IPS DF 6.9 (cell line): ENCODE data around the gene SMAD9.

Experiments
- DNase-seq: peaks from one replicate; pipeline ENCODE4 v3.0.0-alpha.2; 2013; ENCODE audit warnings: low read depth, low spot score
- H3K27ac ChIP-seq: one replicate; pipeline ENCODE4 v1.5.1; 2013; ENCODE audit warnings: low read length, control low read depth
- H3K27me3 ChIP-seq: 2 replicates; pipeline ENCODE4 v1.6.1; 2013; ENCODE audit warnings: mild to moderate bottlenecking, low read length; ENCODE audit not compliant: control insufficient read depth, insufficient read depth
- H3K36me3 ChIP-seq: 2 replicates; pipeline ENCODE4 v1.6.1; 2013; ENCODE audit warnings: low read length; ENCODE audit not compliant: control insufficient read depth, insufficient read depth
- H3K4me1 ChIP-seq: 2 replicates; pipeline ENCODE4 v1.6.1; 2013; ENCODE audit warnings: low read length; ENCODE audit not compliant: control insufficient read depth, insufficient read depth
- H3K4me3 ChIP-seq: 2 replicates; pipeline ENCODE4 v1.5.1; 2013; ENCODE audit warnings: mild to moderate bottlenecking, low read length
- H3K9me3 ChIP-seq: 2 replicates; pipeline ENCODE4 v1.6.1; 2013; ENCODE audit warnings: low read length, inconsistent platforms; ENCODE audit not compliant: control insufficient read depth, insufficient read depth
- WGBS: extraction: QIAGEN DNeasy Blood & Tissue Kit; methylation state at CpG from one replicate; pipeline ENCODE4 v1.1.7; 2013; ENCODE audit warnings: mixed read lengths, missing lambda C conversion rate; ENCODE audit not compliant: insufficient read length, insufficient coverage; 5-methylcytosine and 5-hydroxymethylcytosine counted together

The SMAD9 gene

GRCh38 chr13:36847606-36848005, 72.4 kb downstream of the SMAD9 start:
- H3K27me3 ChIP-seq, result 0 out of 2 replicates have a peak, but pooled peaks cover 2% of the 10 kb centered on the region
- H3K4me1 ChIP-seq, result no peaks in the 10 kb centered on the region
- H3K27ac ChIP-seq, result no peak overlapping the region
- no peaks in the 10 kb centered on the region for H3K36me3 ChIP-seq
- WGBS, result no CpG with 5 or more reads among the region's 9 CpGs
- no peak overlapping the region for H3K4me3 ChIP-seq
- no peak for DNase-seq
- H3K9me3 ChIP-seq, result no peaks in the 10 kb centered on the region

DNA sequence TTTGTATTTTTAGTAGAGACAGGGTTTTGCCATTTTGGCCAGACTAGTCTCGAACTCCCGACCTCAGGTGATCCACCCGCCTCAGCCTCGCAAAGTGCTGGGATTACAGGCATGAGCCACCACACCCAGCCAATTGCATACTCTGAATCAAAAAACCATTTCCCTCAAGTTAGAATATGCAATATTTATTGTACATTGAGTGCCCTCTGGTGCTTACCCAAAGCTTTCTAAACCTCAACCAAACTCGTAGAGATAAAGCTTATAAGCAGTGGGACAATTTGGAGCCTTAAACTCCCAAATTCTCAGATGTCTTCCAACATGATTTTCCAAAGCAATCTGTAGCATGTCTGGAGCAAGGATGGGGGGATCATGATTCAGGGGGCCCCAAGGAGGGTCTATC, 78.6 kb downstream of the SMAD9 start:
- Histone ChIP-seq H3K4me3 (no peak overlapping the region), H3K4me1 (peaks cover 7% of the 10 kb centered on the region), H3K36me3 (no peaks in the 10 kb centered on the region), H3K27ac (no peak overlapping the region), H3K9me3 (no peaks in the 10 kb centered on the region), H3K27me3 (no peaks in the 10 kb centered on the region)
- DNase-seq, result no peak
- WGBS, result no CpG with 5 or more reads among the region's 5 CpGs

GRCh38 chr13:36840718-36841250, 79.3 kb downstream of the SMAD9 start:
- H3K4me3 ChIP-seq, result no peak overlapping the region
- no CpG with 5 or more reads among the region's 3 CpGs for WGBS

GRCh38 chr13:36839981-36840380, 80.1 kb downstream of the SMAD9 start:
- Histone ChIP-seq H3K4me1 (peaks cover 7% of the 10 kb centered on the region), H3K27ac (no peak overlapping the region)
- no CpG with 5 or more reads among the region's 12 CpGs for WGBS

More at GRCh38 chr13:36840718-36841250, 79.3 kb downstream of the SMAD9 start:
- no peak overlapping the region for H3K27ac ChIP-seq
- peaks cover 7% of the 10 kb centered on the region for H3K4me1 ChIP-seq
- no peaks in the 10 kb centered on the region for H3K9me3 ChIP-seq
- no peaks in the 10 kb centered on the region for H3K27me3 ChIP-seq
- no peak for DNase-seq
- no peaks in the 10 kb centered on the region for H3K36me3 ChIP-seq

GRCh38 chr13:36839281-36839680, 80.8 kb downstream of the SMAD9 start:
- no peaks in the 10 kb centered on the region for H3K36me3 ChIP-seq
- H3K27me3 ChIP-seq, result no peaks in the 10 kb centered on the region
- no peaks in the 10 kb centered on the region for H3K9me3 ChIP-seq
- no CpG with 5 or more reads among the region's 3 CpGs for WGBS
- H3K27ac ChIP-seq, result no peak overlapping the region
- H3K4me3 ChIP-seq, result no peak overlapping the region
- H3K4me1 ChIP-seq, result peaks cover 7% of the 10 kb centered on the region
- no peak for DNase-seq

More at GRCh38 chr13:36839981-36840380, 80.1 kb downstream of the SMAD9 start:
- Histone ChIP-seq H3K9me3 (no peaks in the 10 kb centered on the region), H3K27me3 (no peaks in the 10 kb centered on the region), H3K36me3 (no peaks in the 10 kb centered on the region), H3K4me3 (no peak overlapping the region)
- DNase-seq, result no peak

- H3K27ac ChIP-seq, result no peak overlapping the region
- H3K4me1 ChIP-seq, result peaks cover 7% of the 10 kb centered on the region
- WGBS, result no CpG with 5 or more reads among the region's 4 CpGs
- DNase-seq, result no peak
- H3K27me3 ChIP-seq, result no peaks in the 10 kb centered on the region
- no peaks in the 10 kb centered on the region for H3K36me3 ChIP-seq
- H3K4me3 ChIP-seq, result no peak overlapping the region
- no peaks in the 10 kb centered on the region for H3K9me3 ChIP-seq
Measured at GRCh38 chr13:36837354-36838092, 82.5 kb downstream of the SMAD9 start.

DNA sequence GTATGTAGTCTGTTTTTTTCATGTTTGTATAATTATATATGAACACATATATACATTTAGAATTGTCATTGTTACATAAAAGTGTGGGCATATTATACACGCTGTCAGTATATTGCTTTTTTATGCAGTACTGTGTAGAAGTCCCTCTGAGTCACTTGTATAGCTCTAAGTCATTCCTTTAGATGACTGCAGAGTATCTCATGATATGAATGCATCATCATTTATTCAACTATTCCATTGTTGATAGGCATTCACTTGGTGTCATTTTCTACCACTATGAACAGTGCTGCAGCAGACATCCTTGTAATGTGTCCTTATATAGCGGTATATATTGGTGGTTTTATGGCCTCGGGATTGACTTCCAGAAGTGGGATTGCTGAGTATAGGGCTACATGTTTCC, 85.7 kb downstream of the SMAD9 start:
- Histone ChIP-seq H3K36me3 (no peaks in the 10 kb centered on the region), H3K4me3 (no peak overlapping the region), H3K27ac (no peak overlapping the region), H3K27me3 (no peaks in the 10 kb centered on the region), H3K9me3 (no peaks in the 10 kb centered on the region), H3K4me1 (peaks cover 2% of the 10 kb centered on the region; the same call in 1 of the 2 replicates)
- no CpG with 5 or more reads among the region's 3 CpGs for WGBS
- DNase-seq, result no peak

- no peaks in the 10 kb centered on the region for H3K36me3 ChIP-seq
- WGBS, result no CpG with 5 or more reads among the region's 3 CpGs
- no peak overlapping the region for H3K27ac ChIP-seq
- no peak overlapping the region for H3K4me3 ChIP-seq
- no peaks in the 10 kb centered on the region for H3K9me3 ChIP-seq
- no peak for DNase-seq
- H3K27me3 ChIP-seq, result no peaks in the 10 kb centered on the region
- H3K4me1 ChIP-seq, result no peaks in the 10 kb centered on the region
Measured at GRCh38 chr13:36831291-36831690, 88.7 kb downstream of the SMAD9 start.

DNA sequence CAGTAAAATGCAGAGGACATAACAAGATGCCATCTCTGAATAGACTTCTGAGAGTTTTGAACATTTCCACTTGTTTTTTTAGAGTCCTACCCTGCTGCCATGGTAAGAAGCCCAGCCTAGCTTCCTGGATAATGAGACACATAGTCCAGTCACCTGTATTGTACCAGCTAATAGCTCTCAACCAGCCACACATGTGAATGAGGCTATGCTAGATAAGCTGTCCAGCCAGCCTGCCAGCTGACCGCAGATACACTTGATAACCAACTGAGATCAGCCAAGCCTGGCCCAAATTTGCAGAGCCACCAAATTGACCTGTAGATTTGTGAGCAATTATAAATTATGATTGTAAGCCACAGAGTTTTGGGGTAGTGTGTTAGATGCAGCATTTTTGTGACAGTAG, 90.3 kb downstream of the SMAD9 start:
- Histone ChIP-seq H3K4me1 (no peaks in the 10 kb centered on the region), H3K9me3 (no peaks in the 10 kb centered on the region), H3K36me3 (no peaks in the 10 kb centered on the region; the same call in 1 of the 2 replicates), H3K4me3 (no peak overlapping the region), H3K27ac (no peak overlapping the region), H3K27me3 (no peaks in the 10 kb centered on the region)
- WGBS, result no CpG with 5 or more reads among the region's 1 CpG
- no peak for DNase-seq

GRCh38 chr13:36822785-36823184, 97.3 kb downstream of the SMAD9 start:
- no CpG with 5 or more reads among the region's 3 CpGs for WGBS
- Histone ChIP-seq H3K27ac (no peak overlapping the region), H3K27me3 (no peaks in the 10 kb centered on the region), H3K36me3 (no peaks in the 10 kb centered on the region; the same call in 1 of the 2 replicates), H3K9me3 (no peaks in the 10 kb centered on the region), H3K4me3 (no peak overlapping the region), H3K4me1 (no peaks in the 10 kb centered on the region)
- no peak for DNase-seq

- Histone ChIP-seq H3K27me3 (no peaks in the 10 kb centered on the region), H3K4me1 (no peaks in the 10 kb centered on the region), H3K27ac (no peak overlapping the region), H3K36me3 (no peaks in the 10 kb centered on the region), H3K9me3 (no peaks in the 10 kb centered on the region), H3K4me3 (no peak overlapping the region; the same call in 1 of the 2 replicates)
- no CpG with 5 or more reads among the region's 4 CpGs for WGBS
- DNase-seq, result no peak
Measured at GRCh38 chr13:36820222-36820621, 99.8 kb downstream of the SMAD9 start.
